Measurements from ENCODE around the gene SLC4A5. TPM values are rescaled to one million over a fixed set of nuclear protein-coding genes. Genes with fewer than 3 reads are reported as not detected.
"Not testable (repeated sequence)": the region's sequence is repeated elsewhere in the genome, so short reads cannot be mapped to it uniquely, and the experiment has no call there.

SLC4A5 gene
- total RNA-seq, 1 donor from 2014 or later, result 4.1 TPM

DNA sequence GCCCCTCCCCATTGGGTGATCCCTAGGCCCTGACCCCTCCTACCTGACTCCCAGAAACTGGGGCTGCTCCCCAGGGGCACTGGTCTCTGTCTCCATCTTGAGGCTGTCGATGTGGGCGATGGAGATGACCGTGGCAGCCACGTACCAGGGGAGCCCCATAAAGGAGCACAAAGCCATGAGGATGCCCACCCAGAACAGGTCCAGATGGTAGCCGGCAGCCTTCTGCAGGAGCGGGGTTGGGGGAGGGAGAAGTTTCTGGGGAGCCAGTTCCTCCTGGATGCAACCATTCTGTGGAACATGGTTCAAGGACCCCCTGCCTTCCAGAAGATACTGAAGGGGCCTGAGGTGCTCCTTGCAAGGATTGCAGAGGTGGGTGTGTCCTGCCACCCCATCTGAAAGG is 110.8 kb downstream of the SLC4A5 start:
- no peak for DNase-seq (ENCODE audit: low spot score, unreplicated experiment)
- no peaks in the 10 kb centered on the region for H3K27me3 Mint-ChIP-seq
- H3K4me3 Mint-ChIP-seq (ENCODE audit: low read depth), result no peak overlapping the region
- no peak overlapping the region for H3K27ac Mint-ChIP-seq
- TF ChIP-seq, protein P1, sequence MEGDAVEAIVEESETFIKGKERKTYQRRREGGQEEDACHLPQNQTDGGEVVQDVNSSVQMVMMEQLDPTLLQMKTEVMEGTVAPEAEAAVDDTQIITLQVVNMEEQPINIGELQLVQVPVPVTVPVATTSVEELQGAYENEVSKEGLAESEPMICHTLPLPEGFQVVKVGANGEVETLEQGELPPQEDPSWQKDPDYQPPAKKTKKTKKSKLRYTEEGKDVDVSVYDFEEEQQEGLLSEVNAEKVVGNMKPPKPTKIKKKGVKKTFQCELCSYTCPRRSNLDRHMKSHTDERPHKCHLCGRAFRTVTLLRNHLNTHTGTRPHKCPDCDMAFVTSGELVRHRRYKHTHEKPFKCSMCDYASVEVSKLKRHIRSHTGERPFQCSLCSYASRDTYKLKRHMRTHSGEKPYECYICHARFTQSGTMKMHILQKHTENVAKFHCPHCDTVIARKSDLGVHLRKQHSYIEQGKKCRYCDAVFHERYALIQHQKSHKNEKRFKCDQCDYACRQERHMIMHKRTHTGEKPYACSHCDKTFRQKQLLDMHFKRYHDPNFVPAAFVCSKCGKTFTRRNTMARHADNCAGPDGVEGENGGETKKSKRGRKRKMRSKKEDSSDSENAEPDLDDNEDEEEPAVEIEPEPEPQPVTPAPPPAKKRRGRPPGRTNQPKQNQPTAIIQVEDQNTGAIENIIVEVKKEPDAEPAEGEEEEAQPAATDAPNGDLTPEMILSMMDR (IDR thresholded peaks at IDR 0.05; ENCODE audit: unreplicated experiment), result no peak
- H3K9me3 Mint-ChIP-seq (ENCODE audit: low read depth), result no peaks in the 10 kb centered on the region
- no peaks in the 10 kb centered on the region for H3K36me3 Mint-ChIP-seq (ENCODE audit: insufficient read depth)
- H3K4me1 Mint-ChIP-seq (ENCODE audit: low read depth), result peaks cover 4% of the 10 kb centered on the region

GRCh38 chr2:74229865-74230264 is 113.4 kb downstream of the SLC4A5 start:
- not testable (repeated sequence) for H3K4me1 Mint-ChIP-seq (ENCODE audit: low read depth); H3K27me3 Mint-ChIP-seq; DNase-seq (ENCODE audit: low spot score, unreplicated experiment); H3K9me3 Mint-ChIP-seq (ENCODE audit: low read depth); H3K4me3 Mint-ChIP-seq (ENCODE audit: low read depth); H3K27ac Mint-ChIP-seq; H3K36me3 Mint-ChIP-seq (ENCODE audit: insufficient read depth)

DNA sequence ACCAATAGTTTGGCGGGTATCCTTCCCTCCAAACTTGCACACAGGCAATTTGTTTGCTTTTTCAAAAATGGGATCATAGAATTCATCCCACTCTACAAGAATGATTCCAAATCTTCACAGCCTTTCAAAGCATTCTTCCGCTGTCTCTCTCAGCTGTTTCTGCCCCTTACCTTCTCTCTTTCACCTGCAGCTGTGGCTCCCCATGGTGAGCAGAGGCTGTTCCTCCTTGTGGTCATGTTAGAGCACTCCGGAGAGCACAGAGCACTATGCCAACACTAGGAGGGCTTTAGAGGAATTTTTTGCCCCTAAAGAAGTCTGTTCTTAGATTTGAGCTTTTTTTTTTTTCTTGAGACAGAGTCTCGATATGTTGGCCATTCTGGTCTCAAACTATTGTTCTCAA is 114.4 kb downstream of the SLC4A5 start:
- H3K9me3 Mint-ChIP-seq (ENCODE audit: low read depth), result no peaks in the 10 kb centered on the region
- TF ChIP-seq, protein P1 (IDR thresholded peaks at IDR 0.05; ENCODE audit: unreplicated experiment), result no peak
- H3K27me3 Mint-ChIP-seq, result no peaks in the 10 kb centered on the region
- H3K27ac Mint-ChIP-seq, result no peak overlapping the region
- H3K4me1 Mint-ChIP-seq (ENCODE audit: low read depth), result peaks cover 4% of the 10 kb centered on the region
- no peak overlapping the region for H3K4me3 Mint-ChIP-seq (ENCODE audit: low read depth)
- H3K36me3 Mint-ChIP-seq (ENCODE audit: insufficient read depth), result no peaks in the 10 kb centered on the region
- DNase-seq (ENCODE audit: low spot score, unreplicated experiment), result no peak

DNA sequence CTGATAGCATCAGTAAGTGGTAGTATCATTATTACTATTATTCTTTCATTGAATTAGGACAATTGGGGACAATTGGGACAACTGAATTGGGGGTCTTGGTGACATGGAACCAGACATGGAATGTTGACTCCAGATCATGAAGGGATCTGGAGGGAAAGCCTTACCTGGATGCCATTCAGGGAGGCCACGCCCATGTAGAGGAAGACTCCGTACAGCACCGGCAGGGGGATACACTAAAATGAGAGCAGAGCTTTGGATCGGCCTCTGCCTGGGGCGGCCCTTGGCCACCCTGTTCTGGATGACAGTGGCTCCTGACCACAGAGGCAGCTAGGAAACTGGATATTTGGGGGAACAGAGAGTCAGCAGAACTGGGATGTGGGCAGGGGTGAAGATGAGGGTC is 115.6 kb downstream of the SLC4A5 start:
- TF ChIP-seq, protein P1 (IDR thresholded peaks at IDR 0.05; ENCODE audit: unreplicated experiment), result no peak
- Mint-ChIP-seq H3K9me3 (ENCODE audit: low read depth) (no peaks in the 10 kb centered on the region), H3K36me3 (ENCODE audit: insufficient read depth) (no peaks in the 10 kb centered on the region), H3K4me1 (ENCODE audit: low read depth) (peaks cover 3% of the 10 kb centered on the region), H3K27ac (no peak overlapping the region), H3K27me3 (no peaks in the 10 kb centered on the region), H3K4me3 (ENCODE audit: low read depth) (no peak overlapping the region)
- DNase-seq (ENCODE audit: low spot score, unreplicated experiment), result no peak

DNA sequence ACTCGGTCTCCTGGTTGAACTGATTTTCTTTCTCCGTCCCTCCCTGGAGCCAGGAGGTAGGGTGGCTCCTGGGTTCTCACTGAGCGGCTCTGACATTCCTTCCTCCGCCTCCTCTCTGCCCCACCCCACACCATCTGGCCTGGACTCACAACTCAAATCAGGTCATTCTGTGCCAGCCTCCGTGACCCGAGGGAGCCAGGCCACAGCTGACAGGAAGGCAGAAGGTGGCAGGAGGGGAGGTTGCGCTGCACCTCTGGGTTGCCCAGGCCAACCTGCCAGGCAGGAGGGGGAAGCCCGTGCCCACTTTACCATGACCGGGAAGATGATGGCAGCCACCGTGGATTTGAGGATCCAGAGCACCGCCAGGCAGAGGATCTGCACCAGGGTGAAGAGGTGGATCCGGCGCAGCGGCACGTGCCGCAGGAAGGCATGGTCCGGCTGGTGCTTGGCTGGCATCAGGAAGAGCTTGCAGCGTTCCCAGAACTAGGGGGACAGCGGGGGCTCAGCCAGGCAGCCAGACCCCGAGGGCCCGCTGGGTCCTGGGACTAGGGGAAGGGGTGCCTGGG is 116.5 kb downstream of the SLC4A5 start:
- Mint-ChIP-seq H3K4me3 (ENCODE audit: low read depth) (no peak overlapping the region), H3K9me3 (ENCODE audit: low read depth) (no peaks in the 10 kb centered on the region), H3K27me3 (no peaks in the 10 kb centered on the region), H3K27ac (no peak overlapping the region), H3K36me3 (ENCODE audit: insufficient read depth) (no peaks in the 10 kb centered on the region), H3K4me1 (ENCODE audit: low read depth) (peaks cover 3% of the 10 kb centered on the region)
- TF ChIP-seq, protein P1 (IDR thresholded peaks at IDR 0.05; ENCODE audit: unreplicated experiment), result no peak
- DNase-seq (ENCODE audit: low spot score, unreplicated experiment), result no peak

DNA sequence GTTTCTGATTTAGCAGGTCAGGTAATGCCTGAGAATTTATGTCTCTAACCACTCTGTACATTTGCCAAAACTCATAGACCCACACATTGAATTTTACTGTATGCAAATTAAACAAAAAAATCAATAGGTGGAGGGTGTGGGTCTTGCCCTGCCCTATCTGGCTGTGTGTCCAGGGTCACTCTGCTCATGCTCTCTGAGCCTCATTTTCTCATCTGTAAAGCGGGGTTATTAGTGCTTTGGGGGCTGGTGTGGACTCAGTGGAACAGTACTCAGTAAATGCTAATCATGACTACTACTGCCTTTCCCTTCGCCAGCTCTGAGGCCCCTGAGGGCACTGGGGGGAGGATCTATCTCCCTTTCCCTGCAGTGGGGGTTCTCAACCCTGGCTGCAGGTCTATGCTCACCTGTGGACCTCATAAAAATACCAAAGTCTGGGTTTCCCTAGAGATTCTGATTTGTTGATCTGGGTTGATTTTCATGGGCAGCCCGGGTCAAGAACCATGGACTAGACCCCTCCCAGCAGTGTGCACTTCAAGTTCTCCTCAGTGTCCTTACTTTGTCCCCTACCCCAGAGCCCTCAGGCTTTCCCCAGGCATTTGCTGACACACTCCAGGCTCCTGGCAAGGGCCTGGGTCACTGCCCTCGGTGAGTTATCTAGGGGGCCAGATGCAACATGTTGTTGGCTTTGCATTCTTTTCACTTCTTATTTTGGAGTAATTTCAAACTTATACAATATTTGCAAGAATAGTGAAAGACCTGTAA is 117.3 kb downstream of the SLC4A5 start:
- Mint-ChIP-seq H3K4me3 (ENCODE audit: low read depth) (no peak overlapping the region), H3K36me3 (ENCODE audit: insufficient read depth) (no peaks in the 10 kb centered on the region), H3K9me3 (ENCODE audit: low read depth) (no peaks in the 10 kb centered on the region), H3K4me1 (ENCODE audit: low read depth) (peaks cover 3% of the 10 kb centered on the region), H3K27me3 (no peaks in the 10 kb centered on the region), H3K27ac (no peak overlapping the region)
- DNase-seq (ENCODE audit: low spot score, unreplicated experiment), result no peak
- TF ChIP-seq, protein P1 (IDR thresholded peaks at IDR 0.05; ENCODE audit: unreplicated experiment), result no peak
